BLaER1 treated with 17β-estradiol and CSF1 and Interleukin-3, amounts not matched to agents 10 nM and 100 nM (cell line): ENCODE data around the gene SRRM4.

Source experiments
- H3K27ac ChIP-seq, 11 experiments: shearing (Covaris generic); formaldehyde crosslinking; 2 replicates each; pipeline ENCODE4 v1.8.1; 2022
- H3K27me3 ChIP-seq, 11 experiments: shearing (Covaris generic); formaldehyde crosslinking; 2 replicates each; pipeline ENCODE4 v1.8.1; 2022
- H3K36me3 ChIP-seq, 11 experiments: shearing (Covaris generic); formaldehyde crosslinking; 2 replicates each; pipeline ENCODE4 v1.8.1; 2022
- H3K4me1 ChIP-seq, 10 experiments: shearing (Covaris generic); formaldehyde crosslinking; 2 replicates each; pipeline ENCODE4 v1.8.1; 2022
- H3K4me2 ChIP-seq, 11 experiments: shearing (Covaris generic); formaldehyde crosslinking; 2 replicates each; pipeline ENCODE4 v1.8.1; 2022
- H3K4me3 ChIP-seq, 10 experiments: shearing (Covaris generic); formaldehyde crosslinking; 2 replicates each; pipeline ENCODE4 v1.8.1; 2022
- H3K9ac ChIP-seq, 11 experiments: shearing (Covaris generic); formaldehyde crosslinking; 2 replicates each; pipeline ENCODE4 v1.8.1; 2022
- H3K9me3 ChIP-seq, 11 experiments: shearing (Covaris generic); formaldehyde crosslinking; replicated peaks in 1 of 11; 2 replicates each; pipeline ENCODE4 v1.8.1; 2022
- H4K20me1 ChIP-seq, 11 experiments: shearing (Covaris generic); formaldehyde crosslinking; 2 replicates each; pipeline ENCODE4 v1.8.1; 2022
- Cebpa-rat ChIP-seq, 11 experiments: shearing (Covaris generic); IDR thresholded peaks; 2 replicates each; pipeline ENCODE4 v1.8.1; 2022

Gene SRRM4

DNA sequence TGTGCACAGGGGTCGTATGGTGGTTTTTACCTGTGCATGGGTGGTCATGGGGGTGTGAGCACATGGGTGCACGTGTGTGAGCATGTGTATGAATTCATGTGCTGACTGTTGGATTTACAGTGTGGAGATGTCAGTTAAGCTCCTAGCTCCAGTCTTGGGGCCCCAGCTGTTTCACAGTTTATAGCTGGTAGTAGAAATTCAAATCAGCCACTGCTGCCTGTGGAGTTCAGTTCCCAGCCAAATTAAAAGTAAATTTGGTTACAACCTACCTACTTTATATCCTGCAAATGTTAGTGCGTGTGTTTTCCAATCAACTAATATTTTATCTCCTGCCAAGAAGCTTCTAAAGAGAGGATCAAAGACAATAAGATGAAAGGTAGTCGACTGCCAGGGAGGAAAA is 141.4 kb downstream of the SRRM4 start:
- Histone ChIP-seq H3K4me1 (peaks cover 0 to 7% (median 0%) of the 10 kb centered on the region in 10 experiments; a peak in 4 of 20 replicates), H3K9ac (no peak overlapping the region), H3K9me3 (no peaks in the 10 kb centered on the region), H3K4me2 (no peak overlapping the region), H3K27me3 (no peaks in the 10 kb centered on the region), H4K20me1 (no peaks in the 10 kb centered on the region), H3K4me3 (no peak overlapping the region), H3K27ac (no peak overlapping the region), H3K36me3 (no peaks in the 10 kb centered on the region)
- no peak for TF ChIP-seq Cebpa-rat (IDR thresholded peaks at IDR 0.05)

DNA sequence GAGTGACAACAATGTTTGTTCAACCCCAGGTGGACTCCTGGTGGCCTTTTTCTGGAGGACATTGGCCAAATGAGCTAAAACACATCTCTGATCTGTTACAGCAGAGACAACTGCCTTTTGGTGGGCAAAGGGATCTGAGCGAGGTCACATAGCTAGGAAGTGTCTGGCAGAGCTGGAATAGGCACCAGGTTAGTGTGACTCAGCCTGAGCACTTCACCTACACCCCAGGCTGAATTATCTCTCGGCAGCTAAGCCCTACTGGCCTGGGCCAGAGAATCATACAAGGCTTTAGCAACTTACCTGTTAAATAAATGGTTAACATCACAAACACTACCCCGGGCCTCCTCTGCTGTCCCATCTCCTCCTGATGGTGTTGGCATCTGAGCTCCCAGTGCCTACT is 147.2 kb downstream of the SRRM4 start:
- Histone ChIP-seq H3K9ac (no peak overlapping the region), H3K4me3 (no peak overlapping the region), H3K4me1 (no peaks in the 10 kb centered on the region), H3K27ac (no peak overlapping the region), H4K20me1 (no peaks in the 10 kb centered on the region), H3K9me3 (no peaks in the 10 kb centered on the region), H3K27me3 (no peaks in the 10 kb centered on the region), H3K36me3 (no peaks in the 10 kb centered on the region), H3K4me2 (no peak overlapping the region)
- no peak for TF ChIP-seq Cebpa-rat (IDR thresholded peaks at IDR 0.05)

DNA sequence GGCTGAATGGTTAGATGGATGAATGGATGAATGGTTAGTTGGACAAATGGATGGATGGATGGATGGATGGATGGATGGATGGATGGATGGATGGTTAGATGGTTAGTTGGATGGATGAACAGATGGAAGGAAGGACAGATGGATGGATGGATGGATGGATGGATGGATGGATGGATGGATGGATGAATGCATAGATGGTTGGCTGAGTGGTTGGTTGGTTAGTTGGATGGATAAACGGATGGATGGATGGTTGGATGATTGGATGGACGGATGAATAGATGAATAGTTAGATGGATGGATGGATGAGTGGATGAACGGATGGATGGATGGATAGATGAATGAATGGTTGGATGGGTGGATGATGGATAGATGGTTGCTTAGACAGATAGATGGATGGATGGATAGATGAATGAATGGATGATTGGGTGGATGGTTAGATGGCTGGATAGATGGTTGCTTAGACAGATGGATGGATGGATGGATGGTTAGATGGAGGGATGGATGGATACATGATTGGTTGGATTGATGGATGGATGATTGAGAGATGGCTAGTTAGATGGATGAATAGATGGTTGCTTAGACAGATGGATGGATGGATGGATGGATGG is 148.6 kb downstream of the SRRM4 start:
- no peak overlapping the region for H3K9ac ChIP-seq
- H3K4me2 ChIP-seq = no peak overlapping the region
- H3K4me1 ChIP-seq = peaks cover 0 to 10% (median under 1%) of the 10 kb centered on the region in 10 experiments; a peak in 7 of 20 replicates
- H3K9me3 ChIP-seq = no peaks in the 10 kb centered on the region
- no peaks in the 10 kb centered on the region for H3K27me3 ChIP-seq
- H4K20me1 ChIP-seq = no peaks in the 10 kb centered on the region
- H3K4me3 ChIP-seq = no peak overlapping the region
- H3K36me3 ChIP-seq = no peaks in the 10 kb centered on the region
- no peak overlapping the region for H3K27ac ChIP-seq
- no peak for TF ChIP-seq Cebpa-rat (IDR thresholded peaks at IDR 0.05)

DNA sequence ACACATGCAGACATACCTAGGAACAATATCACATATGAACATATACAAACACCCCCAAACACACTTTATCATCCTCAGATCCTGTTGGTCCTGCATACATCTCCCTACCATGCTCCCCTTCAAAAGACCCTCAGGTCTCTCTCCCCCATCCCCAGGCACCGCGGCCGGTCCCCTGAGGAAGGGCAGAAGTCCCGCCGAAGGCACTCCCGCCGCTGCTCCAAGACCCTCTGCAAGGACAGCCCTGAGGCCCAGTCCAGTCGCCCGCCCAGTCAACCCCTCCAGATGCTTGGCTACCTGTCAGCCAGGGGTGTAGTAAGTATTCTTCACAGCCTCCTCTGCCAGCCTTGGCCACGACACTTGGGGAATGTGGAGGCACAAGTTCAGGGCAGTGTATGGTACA is 149.2 kb downstream of the SRRM4 start:
- no peak overlapping the region for H3K9ac ChIP-seq
- TF ChIP-seq Cebpa-rat (IDR thresholded peaks at IDR 0.05) = no peak
- no peak overlapping the region for H3K4me3 ChIP-seq
- no peaks in the 10 kb centered on the region for H3K9me3 ChIP-seq
- H3K4me2 ChIP-seq = no peak overlapping the region
- H4K20me1 ChIP-seq = no peaks in the 10 kb centered on the region
- H3K4me1 ChIP-seq = peaks cover 0 to 13% (median 6%) of the 10 kb centered on the region in 10 experiments; a peak in 8 of 20 replicates
- H3K36me3 ChIP-seq = no peaks in the 10 kb centered on the region
- H3K27me3 ChIP-seq = no peaks in the 10 kb centered on the region
- no peak overlapping the region for H3K27ac ChIP-seq

DNA sequence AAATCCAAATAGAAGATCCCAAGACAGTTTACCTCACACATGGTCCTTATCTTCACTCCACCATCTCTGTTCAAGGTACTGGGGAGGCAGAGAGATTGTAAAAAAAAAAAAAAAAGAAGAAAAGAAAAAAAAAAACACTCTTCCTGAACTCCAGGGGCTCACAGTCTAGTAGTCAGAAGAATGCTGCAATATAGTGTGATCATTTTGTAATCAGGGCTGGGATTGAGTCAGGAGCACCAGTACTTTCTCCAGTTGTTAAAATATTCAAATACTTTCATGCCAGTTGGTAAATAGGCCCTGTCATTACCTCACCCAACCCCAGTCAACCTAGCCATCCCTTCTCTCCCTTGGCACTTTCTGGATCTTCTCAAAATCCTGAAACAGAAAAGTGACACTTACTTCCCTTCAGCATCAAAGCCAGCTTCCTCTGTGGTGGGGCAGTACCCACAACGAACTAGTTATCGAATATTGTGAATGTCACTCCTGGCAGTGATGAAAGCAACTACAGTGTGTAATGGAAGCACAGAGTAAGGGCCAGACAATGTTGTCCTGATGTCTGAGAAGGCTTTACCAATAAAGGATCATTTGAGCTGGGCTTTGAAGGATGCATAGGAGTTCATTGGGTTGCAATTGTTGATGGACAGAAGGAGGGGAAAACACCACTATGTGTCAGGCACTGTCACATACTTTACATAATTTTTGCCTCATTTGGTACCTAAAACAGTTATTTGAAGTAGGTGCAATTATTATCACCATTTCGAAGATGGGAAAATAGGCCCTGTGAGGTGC is 153.1 kb downstream of the SRRM4 start:
- no peaks in the 10 kb centered on the region for H4K20me1 ChIP-seq
- H3K4me3 ChIP-seq = no peak overlapping the region
- no peaks in the 10 kb centered on the region for H3K36me3 ChIP-seq
- no peaks in the 10 kb centered on the region for H3K27me3 ChIP-seq
- no peak overlapping the region for H3K9ac ChIP-seq
- TF ChIP-seq Cebpa-rat (IDR thresholded peaks at IDR 0.05) = no peak
- H3K27ac ChIP-seq = peak overlapping the region in 2 of 11 experiments; percentile 0 to 32; a peak in 2 of 22 replicates
- H3K9me3 ChIP-seq = no peaks in the 10 kb centered on the region
- H3K4me1 ChIP-seq = peaks cover 0 to 17% (median 8%) of the 10 kb centered on the region in 10 experiments; a peak in 13 of 20 replicates
- peak overlapping the region in 1 of 11 experiments; percentile 29; a peak in 2 of 22 replicates for H3K4me2 ChIP-seq

DNA sequence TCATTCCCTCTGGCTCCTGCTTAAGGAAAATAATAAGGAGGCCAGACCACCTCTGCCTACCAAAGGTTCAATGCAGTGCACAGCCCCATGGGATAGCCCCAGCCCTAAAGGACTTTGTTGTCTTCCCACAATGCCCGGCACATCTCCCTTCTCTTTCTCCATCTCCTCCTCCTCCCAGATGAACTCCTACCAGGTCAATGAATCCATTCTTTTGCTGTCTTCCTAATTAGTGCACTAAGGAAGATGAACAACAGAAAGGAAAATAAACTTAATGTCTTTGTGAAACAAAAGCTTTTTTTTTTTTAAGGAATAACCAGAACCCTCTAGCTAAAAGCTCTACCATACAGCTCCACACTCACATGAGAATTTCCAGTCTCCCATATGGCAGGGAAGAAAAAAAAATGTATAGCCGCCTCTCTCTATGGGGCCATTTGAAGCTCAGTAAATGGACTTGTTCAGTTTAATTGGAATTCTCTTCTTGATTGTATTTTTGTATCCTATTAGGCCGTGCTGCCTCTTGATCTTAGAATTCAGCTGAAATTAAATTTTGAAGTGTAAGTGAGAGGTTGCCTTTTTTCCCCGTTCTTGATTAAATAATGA is 155.6 kb downstream of the SRRM4 start:
- Histone ChIP-seq H3K4me2 (no peak overlapping the region), H4K20me1 (no peaks in the 10 kb centered on the region), H3K9me3 (no peaks in the 10 kb centered on the region), H3K4me1 (peaks cover 0 to 17% (median 8%) of the 10 kb centered on the region in 10 experiments; a peak in 13 of 20 replicates), H3K27me3 (no peaks in the 10 kb centered on the region), H3K36me3 (no peaks in the 10 kb centered on the region), H3K27ac (no peak overlapping the region), H3K9ac (no peak overlapping the region), H3K4me3 (no peak overlapping the region)
- TF ChIP-seq Cebpa-rat (IDR thresholded peaks at IDR 0.05) = no peak

DNA sequence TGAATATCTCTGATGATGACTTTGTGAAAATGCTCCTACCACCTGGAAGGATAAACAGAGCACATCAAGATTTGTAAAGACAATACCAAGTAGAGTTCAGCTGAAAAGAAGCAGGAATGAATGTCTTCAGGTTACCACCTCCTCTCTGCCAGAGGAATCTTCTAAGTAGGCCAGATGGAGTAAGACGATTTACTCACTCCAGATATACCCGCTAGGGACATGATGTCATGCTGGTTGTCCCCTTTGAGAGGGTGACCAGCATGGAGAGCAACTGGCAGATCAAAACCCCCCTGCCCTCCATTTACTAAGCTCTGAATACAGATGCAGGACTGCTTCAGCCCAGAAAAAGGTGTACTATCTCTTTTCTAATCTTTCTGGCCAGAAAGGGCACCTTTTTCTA is 158.1 kb downstream of the SRRM4 start:
- Histone ChIP-seq H3K27me3 (no peaks in the 10 kb centered on the region), H3K9ac (no peak overlapping the region), H3K9me3 (no peaks in the 10 kb centered on the region), H3K27ac (no peak overlapping the region), H3K36me3 (no peaks in the 10 kb centered on the region), H3K4me2 (no peak overlapping the region), H3K4me1 (peaks cover 0 to 12% (median 8%) of the 10 kb centered on the region in 10 experiments; a peak in 11 of 20 replicates), H3K4me3 (no peak overlapping the region), H4K20me1 (no peaks in the 10 kb centered on the region)
- TF ChIP-seq Cebpa-rat (IDR thresholded peaks at IDR 0.05) = no peak

DNA sequence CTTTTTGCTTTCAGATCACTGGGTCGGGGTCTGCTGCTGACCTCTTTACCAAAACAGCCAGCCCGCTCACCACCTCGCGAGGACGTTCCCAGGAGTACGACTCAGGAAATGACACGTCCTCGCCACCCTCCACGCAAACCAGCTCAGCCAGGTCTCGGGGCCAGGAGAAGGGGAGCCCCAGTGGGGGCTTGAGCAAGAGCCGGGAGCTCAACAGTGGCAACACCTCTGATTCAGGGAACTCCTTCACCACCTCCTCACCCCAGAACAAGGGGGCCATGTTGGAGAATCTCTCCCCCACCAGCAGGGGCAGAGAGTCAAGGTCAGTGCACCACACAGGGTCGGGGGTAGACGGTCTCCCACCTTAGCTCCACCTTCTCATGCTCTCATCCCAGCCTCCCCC is 164.0 kb downstream of the SRRM4 start:
- Histone ChIP-seq H3K4me1 (no peaks in the 10 kb centered on the region), H3K27ac (no peak overlapping the region), H3K9me3 (no peaks in the 10 kb centered on the region), H3K27me3 (no peaks in the 10 kb centered on the region), H4K20me1 (no peaks in the 10 kb centered on the region), H3K9ac (no peak overlapping the region), H3K4me2 (no peak overlapping the region), H3K36me3 (no peaks in the 10 kb centered on the region), H3K4me3 (no peak overlapping the region)
- no peak for TF ChIP-seq Cebpa-rat (IDR thresholded peaks at IDR 0.05)

DNA sequence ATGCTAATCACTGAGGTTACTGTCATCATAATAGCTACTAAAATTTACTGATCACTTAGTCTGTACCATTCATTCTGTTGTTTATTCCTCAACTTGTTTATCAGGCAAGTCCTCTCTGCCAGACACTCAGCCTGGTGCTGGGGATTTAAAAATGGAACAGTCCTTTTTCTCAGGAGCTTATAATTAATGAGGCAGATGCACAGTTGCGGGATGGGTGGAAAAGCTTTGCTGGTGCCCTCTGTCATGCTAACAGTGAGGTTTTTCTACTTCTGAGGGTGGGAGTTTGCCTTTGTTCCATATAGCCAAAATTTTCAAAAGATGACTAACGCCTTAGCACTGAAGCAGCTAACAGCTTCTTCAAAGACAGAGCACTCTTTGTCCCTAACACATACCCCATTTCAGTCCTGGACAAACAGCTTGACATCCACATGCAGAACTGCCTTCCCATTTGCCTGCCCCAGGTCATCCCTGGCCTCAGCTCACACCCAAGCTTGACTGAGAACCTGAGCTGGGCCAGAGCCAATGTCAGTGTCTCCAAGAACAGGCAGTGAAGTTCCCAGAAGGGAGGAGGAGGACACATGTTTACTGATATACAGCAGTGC is 166.6 kb downstream of the SRRM4 start:
- Histone ChIP-seq H3K27me3 (no peaks in the 10 kb centered on the region), H3K9me3 (peaks cover 0 to 24% (median 13%) of the 10 kb centered on the region in 11 experiments; a peak in 17 of 22 replicates), H4K20me1 (no peaks in the 10 kb centered on the region), H3K4me2 (no peak overlapping the region), H3K4me1 (no peaks in the 10 kb centered on the region), H3K27ac (no peak overlapping the region), H3K36me3 (no peaks in the 10 kb centered on the region), H3K4me3 (no peak overlapping the region), H3K9ac (no peak overlapping the region)
- no peak for TF ChIP-seq Cebpa-rat (IDR thresholded peaks at IDR 0.05)
